Hepatocyte (in vitro differentiated cells): ENCODE results near the gene PROC.

Experiments used
- EZH2 ChIP-seq: fragments of 200-600 bp; sonication (generic); IDR thresholded peaks from 2 replicates; pipeline ENCODE4 v1.6.1; 2016; ENCODE audit warnings: antibody characterized with exemption, mild to moderate bottlenecking, borderline replicate concordance
- EZH2phosphoT487 ChIP-seq: fragments of 200-600 bp; sonication (generic); IDR thresholded peaks from one replicate; pipeline ENCODE4 v1.6.1; 2018; ENCODE audit warnings: antibody characterized with exemption, mild to moderate bottlenecking, low read depth, moderate library complexity; ENCODE audit not compliant: unreplicated experiment, severe bottlenecking
- TF ChIP-seq, protein P1 (sequence below): fragments of 200-600 bp; sonication (generic); IDR thresholded peaks from 2 replicates; pipeline ENCODE4 v1.5.1; 2016; ENCODE audit warnings: antibody characterized with exemption, mild to moderate bottlenecking; ENCODE audit not compliant: poor library complexity

- TF ChIP-seq, protein P1, sequence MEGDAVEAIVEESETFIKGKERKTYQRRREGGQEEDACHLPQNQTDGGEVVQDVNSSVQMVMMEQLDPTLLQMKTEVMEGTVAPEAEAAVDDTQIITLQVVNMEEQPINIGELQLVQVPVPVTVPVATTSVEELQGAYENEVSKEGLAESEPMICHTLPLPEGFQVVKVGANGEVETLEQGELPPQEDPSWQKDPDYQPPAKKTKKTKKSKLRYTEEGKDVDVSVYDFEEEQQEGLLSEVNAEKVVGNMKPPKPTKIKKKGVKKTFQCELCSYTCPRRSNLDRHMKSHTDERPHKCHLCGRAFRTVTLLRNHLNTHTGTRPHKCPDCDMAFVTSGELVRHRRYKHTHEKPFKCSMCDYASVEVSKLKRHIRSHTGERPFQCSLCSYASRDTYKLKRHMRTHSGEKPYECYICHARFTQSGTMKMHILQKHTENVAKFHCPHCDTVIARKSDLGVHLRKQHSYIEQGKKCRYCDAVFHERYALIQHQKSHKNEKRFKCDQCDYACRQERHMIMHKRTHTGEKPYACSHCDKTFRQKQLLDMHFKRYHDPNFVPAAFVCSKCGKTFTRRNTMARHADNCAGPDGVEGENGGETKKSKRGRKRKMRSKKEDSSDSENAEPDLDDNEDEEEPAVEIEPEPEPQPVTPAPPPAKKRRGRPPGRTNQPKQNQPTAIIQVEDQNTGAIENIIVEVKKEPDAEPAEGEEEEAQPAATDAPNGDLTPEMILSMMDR = no peak
- TF ChIP-seq EZH2 (no peak), EZH2phosphoT487 (no peak)
These were observed 33.7 kb upstream of the PROC start for GRCh38 chr2:127384529-127384928.
